Measurements from ENCODE around the gene TRIM7.

Gene TRIM7

GRCh38 chr5:181231432-181231831, 26.4 kb upstream of the TRIM7 start:
- no peak overlapping the region for H3K27ac ChIP-seq
- TF ChIP-seq ZFX (IDR thresholded peaks at IDR 0.05), result no peak
- TF ChIP-seq, protein P1, sequence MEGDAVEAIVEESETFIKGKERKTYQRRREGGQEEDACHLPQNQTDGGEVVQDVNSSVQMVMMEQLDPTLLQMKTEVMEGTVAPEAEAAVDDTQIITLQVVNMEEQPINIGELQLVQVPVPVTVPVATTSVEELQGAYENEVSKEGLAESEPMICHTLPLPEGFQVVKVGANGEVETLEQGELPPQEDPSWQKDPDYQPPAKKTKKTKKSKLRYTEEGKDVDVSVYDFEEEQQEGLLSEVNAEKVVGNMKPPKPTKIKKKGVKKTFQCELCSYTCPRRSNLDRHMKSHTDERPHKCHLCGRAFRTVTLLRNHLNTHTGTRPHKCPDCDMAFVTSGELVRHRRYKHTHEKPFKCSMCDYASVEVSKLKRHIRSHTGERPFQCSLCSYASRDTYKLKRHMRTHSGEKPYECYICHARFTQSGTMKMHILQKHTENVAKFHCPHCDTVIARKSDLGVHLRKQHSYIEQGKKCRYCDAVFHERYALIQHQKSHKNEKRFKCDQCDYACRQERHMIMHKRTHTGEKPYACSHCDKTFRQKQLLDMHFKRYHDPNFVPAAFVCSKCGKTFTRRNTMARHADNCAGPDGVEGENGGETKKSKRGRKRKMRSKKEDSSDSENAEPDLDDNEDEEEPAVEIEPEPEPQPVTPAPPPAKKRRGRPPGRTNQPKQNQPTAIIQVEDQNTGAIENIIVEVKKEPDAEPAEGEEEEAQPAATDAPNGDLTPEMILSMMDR (conservative IDR thresholded peaks at IDR 0.05), result no peak

- TF ChIP-seq ZFX (IDR thresholded peaks at IDR 0.05), result no peak
- TF ChIP-seq, protein P1 (conservative IDR thresholded peaks at IDR 0.05), result no peak
- no peak overlapping the region for H3K27ac ChIP-seq
Measured at GRCh38 chr5:181230551-181230950, 25.6 kb upstream of the TRIM7 start.

DNA sequence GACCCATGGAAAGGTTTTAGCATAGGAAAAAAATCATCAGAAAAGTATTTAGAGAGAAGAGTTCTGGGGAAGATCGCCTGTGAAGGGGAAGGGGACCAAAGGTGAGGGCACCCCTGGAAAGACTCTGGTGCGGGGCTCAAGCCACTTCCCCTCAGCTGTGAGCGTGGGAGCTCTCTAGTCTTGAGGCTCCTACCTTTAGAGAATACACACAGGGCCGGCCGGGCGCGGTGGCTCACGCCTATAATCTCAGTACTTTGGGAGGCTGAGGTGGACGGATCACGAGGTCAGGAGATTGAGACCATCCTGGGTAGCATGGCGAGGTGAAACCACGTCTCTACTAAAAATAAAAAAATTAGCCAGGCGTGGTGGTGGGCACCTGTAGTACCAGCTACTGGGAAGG, 25.0 kb upstream of the TRIM7 start:
- TF ChIP-seq, protein P1 (conservative IDR thresholded peaks at IDR 0.05), result no peak
- no peak for TF ChIP-seq ZFX (IDR thresholded peaks at IDR 0.05)
- no peak overlapping the region for H3K27ac ChIP-seq

DNA sequence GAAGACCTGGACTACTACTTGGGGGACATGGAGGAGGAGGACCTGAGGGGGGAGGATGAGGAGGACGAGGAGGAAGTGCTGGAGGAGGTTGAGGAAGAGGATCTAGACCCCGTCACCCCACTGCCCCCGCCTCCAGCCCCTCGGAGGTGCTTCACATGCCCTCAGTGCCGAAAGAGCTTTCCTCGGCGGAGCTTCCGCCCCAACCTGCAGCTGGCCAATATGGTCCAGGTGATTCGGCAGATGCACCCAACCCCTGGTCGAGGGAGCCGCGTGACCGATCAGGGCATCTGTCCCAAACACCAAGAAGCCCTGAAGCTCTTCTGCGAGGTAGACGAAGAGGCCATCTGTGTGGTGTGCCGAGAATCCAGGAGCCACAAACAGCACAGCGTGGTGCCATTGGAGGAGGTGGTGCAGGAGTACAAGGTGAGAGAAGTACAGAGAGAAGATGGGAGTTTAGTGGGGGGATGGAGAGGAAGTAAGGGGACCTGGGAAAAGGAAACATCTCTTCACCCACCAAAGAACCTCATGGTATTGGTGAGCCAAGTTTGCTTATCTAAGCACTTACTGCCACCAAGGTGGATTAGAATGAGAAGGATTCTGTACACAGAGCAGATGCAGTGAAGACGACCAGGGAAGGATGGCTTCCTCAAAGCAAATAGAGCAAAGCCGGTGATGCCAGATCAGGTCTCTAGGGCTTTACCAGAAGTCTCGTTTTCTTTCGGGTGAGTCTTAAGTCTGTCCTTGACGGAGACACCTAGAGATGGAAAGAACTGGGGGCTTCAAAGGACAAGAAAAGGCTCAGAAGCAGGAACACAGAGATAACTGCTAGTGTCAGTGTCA, 19.6 kb upstream of the TRIM7 start:
- TF ChIP-seq, protein P1 (conservative IDR thresholded peaks at IDR 0.05), result no peak
- no peak for TF ChIP-seq ZFX (IDR thresholded peaks at IDR 0.05)
- peak overlapping the region; percentile 91 for H3K27ac ChIP-seq

- peak overlapping the region; percentile 91 for H3K27ac ChIP-seq
- TF ChIP-seq ZFX (IDR thresholded peaks at IDR 0.05), result no peak
- TF ChIP-seq, protein P1 (conservative IDR thresholded peaks at IDR 0.05), result no peak
Measured at GRCh38 chr5:181223729-181224389, 18.9 kb upstream of the TRIM7 start.

DNA sequence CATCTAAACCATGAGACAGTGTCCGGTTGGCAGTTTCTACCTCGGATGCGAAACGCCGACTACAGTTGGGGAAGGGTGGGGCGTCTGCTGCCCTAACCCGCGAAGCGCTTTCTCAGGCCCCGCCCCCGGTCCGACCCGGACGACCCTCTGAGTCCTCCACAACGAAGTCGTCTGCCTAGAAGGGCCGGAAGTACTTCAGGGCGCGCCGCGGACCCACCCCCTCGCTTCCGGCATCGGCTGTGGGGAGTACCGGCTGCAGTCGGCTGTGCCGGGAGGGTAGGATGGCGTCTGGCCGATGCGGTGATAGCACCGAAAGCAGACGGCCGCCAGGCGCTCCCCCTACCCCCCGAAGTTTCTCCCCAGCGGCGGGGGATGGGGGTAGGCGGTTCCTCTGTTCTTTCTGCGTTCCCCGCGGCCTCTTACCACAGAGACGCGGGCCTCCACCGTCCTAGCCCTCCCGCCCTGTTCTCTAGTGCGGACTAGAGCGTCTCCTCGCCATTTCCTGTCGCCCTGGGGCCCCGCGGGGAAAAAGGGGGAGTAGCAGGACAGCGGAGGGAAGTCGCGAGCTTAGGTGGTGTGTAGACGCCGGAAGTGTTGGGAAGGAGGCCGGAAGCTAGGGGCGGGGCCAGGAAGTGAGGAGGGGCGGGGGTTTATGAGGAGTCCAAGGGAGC, 18.2 kb upstream of the TRIM7 start, which contains the start of gene TRIM41:
TSS of gene TRIM41 (plus strand) at position 224 of the 671 bp plus-strand sequence. CDS start 719 bp downstream, outside the sequence.
- TF ChIP-seq, protein P1 (conservative IDR thresholded peaks at IDR 0.05), result no peak
- no peak for TF ChIP-seq ZFX (IDR thresholded peaks at IDR 0.05)
- peak within 1 kb of the TSS; percentile 91 for H3K27ac ChIP-seq

Measured in C4-2B (cell line).